ENCODE results near the gene CCR5AS.

The CCR5AS gene

GRCh38 chr3:46374755-46375154 is 32.1 kb downstream of the CCR5AS start:
- Histone ChIP-seq H3K9ac (ENCODE audit: insufficient read depth, low read length, poor library complexity, severe bottlenecking) (no peak overlapping the region), H3K36me3 (replicated peaks in 1 of 2; ENCODE audit: control insufficient read depth in 1 of 2, insufficient read depth in 2 of 2, low read length in 2 of 2) (no peaks in the 10 kb centered on the region), H3K9me3 (replicated peaks in 1 of 2; ENCODE audit: control insufficient read depth in 1 of 2, insufficient read depth in 1 of 2, low read length in 2 of 2) (no peaks in the 10 kb centered on the region), H2AFZ (ENCODE audit: insufficient read depth, low read depth, low read length, poor library complexity, severe bottlenecking) (no peak overlapping the region), H3K27ac (ENCODE audit: low read depth in 1 of 2, low read length in 2 of 2) (no peak overlapping the region), H3K27me3 (ENCODE audit: control insufficient read depth in 2 of 2, insufficient read depth in 2 of 2, low read length in 2 of 2) (no peaks in the 10 kb centered on the region), H3K4me1 (ENCODE audit: control insufficient read depth in 1 of 2, insufficient read depth in 2 of 2, low read length in 2 of 2) (peaks cover 16 to 32% of the 10 kb centered on the region in 2 donors), H4K20me1 (ENCODE audit: insufficient read depth, low read length) (no peaks in the 10 kb centered on the region), H3K4me3 (replicated peaks in 1 of 3; ENCODE audit: low read depth in 2 of 3, low read length in 3 of 3) (no peak overlapping the region), H3K79me2 (ENCODE audit: insufficient read depth, low read length) (no peaks in the 10 kb centered on the region), H3K4me2 (replicated peaks; ENCODE audit: extremely low read depth, low read length, poor library complexity, severe bottlenecking) (no peak overlapping the region)
- DNase-seq = no peak
- no peak overlapping the region for H3K4me3 Mint-ChIP-seq
- peaks cover 27% of the 10 kb centered on the region for H3K4me1 Mint-ChIP-seq
- peak overlapping the region in 1 of 7 donors; percentile 58 for H3K27ac Mint-ChIP-seq
- WGBS (ENCODE audit: insufficient coverage) = 84% methylated on average over 3 of the region's 3 CpGs
- H3K36me3 Mint-ChIP-seq = no peaks in the 10 kb centered on the region
- H3K9me3 Mint-ChIP-seq = peaks cover 0 to 2% (median 0%) of the 10 kb centered on the region in 7 donors
- H3K27me3 Mint-ChIP-seq (ENCODE audit: low read depth in 3 of 3) = peaks cover 1 to 6% (median 4%) of the 10 kb centered on the region in 3 donors
- intact Hi-C loops (cut with micrococcal nuclease) = loop anchor here (5.0 kb wide), 3 partner anchors 287 to 612 kb away; no protein-coding TSS in a partner anchor
- no peak for TF ChIP-seq CTCF (IDR thresholded peaks at IDR 0.05)

DNA sequence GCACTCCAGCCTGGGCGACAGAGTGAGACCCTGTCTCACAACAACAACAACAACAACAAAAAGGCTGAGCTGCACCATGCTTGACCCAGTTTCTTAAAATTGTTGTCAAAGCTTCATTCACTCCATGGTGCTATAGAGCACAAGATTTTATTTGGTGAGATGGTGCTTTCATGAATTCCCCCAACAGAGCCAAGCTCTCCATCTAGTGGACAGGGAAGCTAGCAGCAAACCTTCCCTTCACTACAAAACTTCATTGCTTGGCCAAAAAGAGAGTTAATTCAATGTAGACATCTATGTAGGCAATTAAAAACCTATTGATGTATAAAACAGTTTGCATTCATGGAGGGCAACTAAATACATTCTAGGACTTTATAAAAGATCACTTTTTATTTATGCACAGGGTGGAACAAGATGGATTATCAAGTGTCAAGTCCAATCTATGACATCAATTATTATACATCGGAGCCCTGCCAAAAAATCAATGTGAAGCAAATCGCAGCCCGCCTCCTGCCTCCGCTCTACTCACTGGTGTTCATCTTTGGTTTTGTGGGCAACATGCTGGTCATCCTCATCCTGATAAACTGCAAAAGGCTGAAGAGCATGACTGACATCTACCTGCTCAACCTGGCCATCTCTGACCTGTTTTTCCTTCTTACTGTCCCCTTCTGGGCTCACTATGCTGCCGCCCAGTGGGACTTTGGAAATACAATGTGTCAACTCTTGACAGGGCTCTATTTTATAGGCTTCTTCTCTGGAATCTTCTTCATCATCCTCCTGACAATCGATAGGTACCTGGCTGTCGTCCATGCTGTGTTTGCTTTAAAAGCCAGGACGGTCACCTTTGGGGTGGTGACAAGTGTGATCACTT is 34.1 kb downstream of the CCR5AS start:
- H2AFZ ChIP-seq (ENCODE audit: insufficient read depth, low read depth, low read length, poor library complexity, severe bottlenecking) = no peak overlapping the region
- no peak overlapping the region for H3K27ac ChIP-seq (ENCODE audit: low read depth in 1 of 2, low read length in 2 of 2)
- no peaks in the 10 kb centered on the region for H3K36me3 ChIP-seq (replicated peaks in 1 of 2; ENCODE audit: control insufficient read depth in 1 of 2, insufficient read depth in 2 of 2, low read length in 2 of 2)
- Mint-ChIP-seq H3K27ac (peak overlapping the region in 4 of 7 donors; percentile 46 to 75 (median 69)), H3K36me3 (peaks cover 1 to 3% of the 10 kb centered on the region in 2 donors), H3K9me3 (peaks cover 0 to 2% (median 0%) of the 10 kb centered on the region in 7 donors), H3K4me3 (peak overlapping the region; percentile 31 to 69), H3K27me3 (ENCODE audit: low read depth in 3 of 3) (peaks cover 1 to 6% (median 2%) of the 10 kb centered on the region in 3 donors), H3K4me1 (peaks cover 41% of the 10 kb centered on the region)
- no peaks in the 10 kb centered on the region for H3K27me3 ChIP-seq (ENCODE audit: control insufficient read depth in 2 of 2, insufficient read depth in 2 of 2, low read length in 2 of 2)
- no peaks in the 10 kb centered on the region for H3K9me3 ChIP-seq (replicated peaks in 1 of 2; ENCODE audit: control insufficient read depth in 1 of 2, insufficient read depth in 1 of 2, low read length in 2 of 2)
- H3K79me2 ChIP-seq (ENCODE audit: insufficient read depth, low read length) = no peaks in the 10 kb centered on the region
- DNase-seq = peak in 2 of 3 donors; percentile 36 to 37
- H3K9ac ChIP-seq (ENCODE audit: insufficient read depth, low read length, poor library complexity, severe bottlenecking) = no peak overlapping the region
- H3K4me1 ChIP-seq (ENCODE audit: control insufficient read depth in 1 of 2, insufficient read depth in 2 of 2, low read length in 2 of 2) = peaks cover 31 to 46% of the 10 kb centered on the region in 2 donors
- intact Hi-C loops (cut with micrococcal nuclease) = loop anchor here in 1 of 2 donors (5.0 kb wide), 1 partner anchor 285 kb away; no protein-coding TSS in a partner anchor
- peak; percentile 54 for TF ChIP-seq CTCF (IDR thresholded peaks at IDR 0.05)
- H3K4me2 ChIP-seq (replicated peaks; ENCODE audit: extremely low read depth, low read length, poor library complexity, severe bottlenecking) = no peak overlapping the region
- H3K4me3 ChIP-seq (replicated peaks in 1 of 3; ENCODE audit: low read depth in 2 of 3, low read length in 3 of 3) = no peak overlapping the region
- no peaks in the 10 kb centered on the region for H4K20me1 ChIP-seq (ENCODE audit: insufficient read depth, low read length)
- 100% methylated on average over 5 of the region's 9 CpGs for WGBS (ENCODE audit: insufficient coverage)

Data from CD14-positive monocyte (primary cell).